Pancreas (tissue), 10 donors: Measurements from ENCODE around the gene DTNBP1. TPM values are rescaled to one million over a fixed set of nuclear protein-coding genes. Genes with fewer than 3 reads are reported as not detected.

ENCODE experiments used
- ATAC-seq, 4 donors: fragments of 200-7000 bp; cut with Tn5 transposase; one replicate each; pipeline versions ENCODE4 v1.8.0 to v1.9.1; 2020; ENCODE audit warnings: mild to moderate bottlenecking in 4 of 4, moderate library complexity in 4 of 4
- DNase-seq, 6 donors: peaks; one replicate each; pipeline ENCODE4 v3.0.0-alpha.2; 2020
- FAIRE-seq: peaks from 2 replicates; lab custom pipeline; 2012; peaks lifted over from hg19 to GRCh38; lab: Jason Lieb, UNC
- H3K27ac ChIP-seq, 4 donors: fragments of 200-600 bp; sonication (generic); 1 replicate in 3 of 4; 2 replicates in 1 of 4; pipeline versions ENCODE4 v1.5.0 to v1.8.0; 2020
- H3K27me3 ChIP-seq, 4 donors: fragments of 200-600 bp; one replicate each; pipeline ENCODE4 v1.8.0; 2021
- H3K36me3 ChIP-seq, 3 donors: fragments of 200-600 bp; sonication (generic) in 1 of 3; one replicate each; pipeline versions ENCODE4 v1.5.0 to v1.8.0; 2020 to 2021
- H3K4me1 ChIP-seq, 3 donors: fragments of 200-600 bp; one replicate each; pipeline ENCODE4 v1.8.0; 2021
- H3K4me3 ChIP-seq, 4 donors: fragments of 200-600 bp; sonication (generic) in 2 of 4; one replicate each; pipeline versions ENCODE4 v1.5.0 to v1.8.0; 2020 to 2021
- H3K9me3 ChIP-seq, 4 donors: fragments of 200-600 bp; one replicate each; pipeline ENCODE4 v1.8.0; 2021
- WGBS, 2 donors: extraction: QIAGEN DNeasy Blood & Tissue Kit; methylation state at CpG; one replicate each; pipeline ENCODE4 v1.1.7; 2013; 5-methylcytosine and 5-hydroxymethylcytosine counted together
- intact Hi-C, 3 donors: fragments of 100-400 bp; cut with DNase I; formaldehyde crosslinking; loops; one replicate each; pipeline versions ENCODE4 v1.11.1 to v1.14.2; 2022
- polyA plus RNA-seq, 2 donors: library from polyadenylated mRNA; stranded (reverse); fragments of 200-250 nt; gene quantifications; one replicate each; pipeline ENCODE4 v1.2.3, GENCODE V29; 2013
- total RNA-seq, 6 donors: library from RNA; stranded (reverse); fragmentation: NEBNext Ultra II Directional in 4 of 6; extraction: Animal tissue kit (Norgen Biotek cat#: 25700) in 4 of 6; gene quantifications; one replicate each; pipeline versions ENCODE4 v1.2.1 to v1.2.4, GENCODE V29; 2021 to 2023
- TF ChIP-seq, protein P1 (sequence below), 4 donors: fragments of 200-600 bp; sonication (generic) in 3 of 4; IDR thresholded peaks; one replicate each; pipeline versions ENCODE4 v1.5.0 to v1.8.0; 2021; ENCODE audit warnings: antibody characterized with exemption in 4 of 4
- donor health status: healthy with polysubstance abuse.
- donor health status: DM: no; HTN: no; CAD: no; lungs with moderate emphysema.
- donor health status: DM: no; HTN: no; CAD: no.
- donor health status: control.
- donor health status: control.
- donor health status: Bipolar disorder and iron deficiency.
- donor health status: DM: yes; HTN: yes; CAD: no.
- donor health status: DM: no; HTN: no; CAD: no.
- donor health status: DM: no; HTN: no; CAD: no.
- donor health status: DM: yes; HTN: yes; CAD: no.

Gene DTNBP1
- total and polyA plus RNA-seq, 8 donors, result 6.5 to 11.5 (median 8.0) TPM

DNA sequence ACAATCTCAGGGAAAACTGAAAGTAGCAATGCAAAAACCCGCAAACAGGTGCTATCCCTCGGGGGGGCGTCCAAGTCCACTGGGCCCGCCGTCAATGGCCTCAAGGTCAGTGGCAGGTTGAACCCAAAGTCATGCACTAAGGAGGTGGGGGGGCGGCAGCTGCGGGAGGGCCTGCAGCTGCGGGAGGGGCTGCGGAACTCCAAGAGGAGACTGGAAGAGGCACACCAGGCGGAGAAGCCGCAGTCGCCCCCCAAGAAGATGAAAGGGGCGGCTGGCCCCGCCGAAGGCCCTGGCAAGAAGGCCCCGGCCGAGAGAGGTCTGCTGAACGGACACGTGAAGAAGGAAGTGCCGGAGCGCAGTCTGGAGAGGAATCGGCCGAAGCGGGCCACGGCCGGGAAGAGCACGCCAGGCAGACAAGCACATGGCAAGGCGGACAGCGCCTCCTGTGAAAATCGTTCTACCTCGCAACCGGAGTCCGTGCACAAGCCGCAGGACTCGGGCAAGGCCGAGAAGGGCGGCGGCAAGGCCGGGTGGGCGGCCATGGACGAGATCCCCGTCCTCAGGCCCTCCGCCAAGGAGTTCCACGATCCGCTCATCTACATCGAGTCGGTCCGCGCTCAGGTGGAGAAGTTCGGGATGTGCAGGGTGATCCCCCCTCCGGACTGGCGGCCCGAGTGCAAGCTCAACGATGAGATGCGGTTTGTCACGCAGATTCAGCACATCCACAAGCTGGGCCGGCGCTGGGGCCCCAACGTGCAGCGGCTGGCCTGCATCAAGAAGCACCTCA lies 166.3 kb downstream of the DTNBP1 start:
- Histone ChIP-seq H3K9me3 (no peaks in the 10 kb centered on the region), H3K4me3 (no peak overlapping the region), H3K36me3 (peaks cover 0 to 15% (median 0%) of the 10 kb centered on the region in 3 donors), H3K27me3 (no peaks in the 10 kb centered on the region), H3K4me1 (peaks cover 0 to 4% (median 3%) of the 10 kb centered on the region in 3 donors), H3K27ac (no peak overlapping the region)
- intact Hi-C loops, result no loop called here
- TF ChIP-seq, protein P1, sequence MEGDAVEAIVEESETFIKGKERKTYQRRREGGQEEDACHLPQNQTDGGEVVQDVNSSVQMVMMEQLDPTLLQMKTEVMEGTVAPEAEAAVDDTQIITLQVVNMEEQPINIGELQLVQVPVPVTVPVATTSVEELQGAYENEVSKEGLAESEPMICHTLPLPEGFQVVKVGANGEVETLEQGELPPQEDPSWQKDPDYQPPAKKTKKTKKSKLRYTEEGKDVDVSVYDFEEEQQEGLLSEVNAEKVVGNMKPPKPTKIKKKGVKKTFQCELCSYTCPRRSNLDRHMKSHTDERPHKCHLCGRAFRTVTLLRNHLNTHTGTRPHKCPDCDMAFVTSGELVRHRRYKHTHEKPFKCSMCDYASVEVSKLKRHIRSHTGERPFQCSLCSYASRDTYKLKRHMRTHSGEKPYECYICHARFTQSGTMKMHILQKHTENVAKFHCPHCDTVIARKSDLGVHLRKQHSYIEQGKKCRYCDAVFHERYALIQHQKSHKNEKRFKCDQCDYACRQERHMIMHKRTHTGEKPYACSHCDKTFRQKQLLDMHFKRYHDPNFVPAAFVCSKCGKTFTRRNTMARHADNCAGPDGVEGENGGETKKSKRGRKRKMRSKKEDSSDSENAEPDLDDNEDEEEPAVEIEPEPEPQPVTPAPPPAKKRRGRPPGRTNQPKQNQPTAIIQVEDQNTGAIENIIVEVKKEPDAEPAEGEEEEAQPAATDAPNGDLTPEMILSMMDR (IDR thresholded peaks at IDR 0.05), result no peak
- FAIRE-seq (no peak), DNase-seq (peak in 2 of 6 donors; percentile 12 to 61), ATAC-seq (no peak)
- WGBS, 2 donors, result 95 to 97% methylated on average over 60 of the region's 60 CpGs

DNA sequence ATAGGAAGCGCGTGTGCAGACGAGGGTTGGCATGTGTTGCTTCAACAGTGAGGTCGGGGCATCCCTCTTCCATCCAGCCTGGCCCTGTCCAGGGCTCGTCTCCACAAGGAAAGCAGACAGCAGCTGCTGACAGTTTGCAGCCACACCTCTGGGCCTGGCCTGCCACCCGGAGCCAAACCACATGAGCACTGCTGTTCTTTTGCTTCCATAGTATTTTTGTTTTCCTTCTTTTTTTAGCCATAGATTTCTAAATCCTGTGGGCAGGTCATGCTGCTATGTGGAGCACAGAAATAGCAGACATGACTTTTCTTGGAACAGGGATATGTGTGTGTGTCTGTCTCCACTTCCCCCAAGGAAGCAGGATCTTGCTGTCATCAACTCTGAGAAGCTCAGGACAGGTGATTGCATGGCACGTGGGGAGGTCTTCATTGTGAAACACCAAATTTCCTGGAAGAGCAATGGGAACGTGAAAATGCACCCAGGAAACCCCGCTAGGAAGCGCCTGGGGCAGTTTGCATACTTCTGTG lies 167.4 kb downstream of the DTNBP1 start:
- DNase-seq, result peak in 2 of 6 donors; percentile 14 to 41
- FAIRE-seq, result no peak
- ATAC-seq, result no peak
- TF ChIP-seq, protein P1 (IDR thresholded peaks at IDR 0.05), result no peak
- Histone ChIP-seq H3K4me1 (peaks cover 0 to 4% (median 4%) of the 10 kb centered on the region in 3 donors), H3K27ac (no peak overlapping the region), H3K27me3 (no peaks in the 10 kb centered on the region), H3K9me3 (no peaks in the 10 kb centered on the region), H3K4me3 (no peak overlapping the region), H3K36me3 (peaks cover 0 to 7% (median 0%) of the 10 kb centered on the region in 3 donors)
- WGBS, 2 donors, result 86 to 94% methylated on average over 10 of the region's 10 CpGs
- intact Hi-C loops, result no loop called here

DNA sequence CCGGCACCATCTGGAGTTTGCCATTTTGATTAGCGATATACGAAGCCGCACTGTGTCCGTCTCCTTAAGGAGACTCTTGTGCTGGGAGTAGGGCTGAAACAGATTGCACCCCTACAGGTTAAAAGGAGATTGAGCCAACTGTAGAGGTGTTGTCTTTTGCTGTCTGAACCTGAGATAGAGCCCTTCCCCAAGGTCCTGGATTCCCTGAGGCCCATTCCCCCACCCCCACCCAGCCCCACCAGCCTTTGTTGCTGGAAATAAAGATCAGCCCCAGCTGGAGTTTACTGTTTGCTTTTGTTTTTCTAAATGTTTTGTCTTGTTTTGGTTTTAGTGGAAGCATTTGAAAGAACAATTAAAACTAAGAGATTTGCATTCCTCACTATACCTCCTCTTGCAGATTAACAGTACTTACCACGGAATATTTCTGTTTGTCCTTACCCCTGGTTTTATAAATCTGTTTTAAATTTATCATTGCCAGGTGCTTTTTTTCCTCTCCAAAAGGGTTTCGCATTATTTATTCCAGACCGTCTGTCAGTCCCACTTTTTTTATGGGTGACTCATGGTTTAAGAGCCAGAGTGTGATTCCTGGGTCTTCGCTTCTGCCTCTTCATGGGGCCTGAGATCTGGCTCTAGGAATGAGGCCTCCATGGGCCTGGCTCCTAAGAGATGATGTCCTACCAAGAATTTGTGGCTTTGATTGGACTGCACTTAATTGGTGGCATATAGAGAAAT lies 169.2 kb downstream of the DTNBP1 start:
- FAIRE-seq (no peak), DNase-seq (no peak), ATAC-seq (no peak)
- H3K4me3 ChIP-seq, result no peak overlapping the region
- intact Hi-C loops, result no loop called here
- TF ChIP-seq, protein P1 (IDR thresholded peaks at IDR 0.05), result no peak
- no peaks in the 10 kb centered on the region for H3K9me3 ChIP-seq
- 90 to 91% methylated on average over 9 of the region's 9 CpGs for WGBS, 2 donors
- H3K27ac ChIP-seq, result no peak overlapping the region
- H3K4me1 ChIP-seq, result peaks cover 0 to 4% (median 4%) of the 10 kb centered on the region in 3 donors
- peaks cover 0 to 7% (median 0%) of the 10 kb centered on the region in 3 donors for H3K36me3 ChIP-seq
- H3K27me3 ChIP-seq, result no peaks in the 10 kb centered on the region

DNA sequence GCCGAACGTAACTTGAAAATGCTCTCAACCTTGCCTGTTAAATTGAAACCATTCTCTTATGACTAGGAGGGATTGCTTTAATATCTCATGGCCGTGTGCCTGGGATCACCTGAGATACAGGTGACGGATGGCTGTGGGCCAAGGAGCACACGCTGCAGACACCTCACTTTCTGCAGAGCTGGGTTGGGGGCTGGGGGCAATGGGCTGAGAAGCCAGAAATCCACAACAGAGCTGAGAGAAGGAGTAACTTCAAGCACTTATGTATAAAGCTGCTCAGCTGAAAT lies 170.9 kb downstream of the DTNBP1 start:
- intact Hi-C loops, result no loop called here
- peaks cover 0 to 15% (median 0%) of the 10 kb centered on the region in 3 donors for H3K36me3 ChIP-seq
- FAIRE-seq (no peak), DNase-seq (no peak), ATAC-seq (peak in 3 of 4 donors; percentile 14 to 51 (median 29))
- no peak overlapping the region for H3K4me3 ChIP-seq
- no peaks in the 10 kb centered on the region for H3K27me3 ChIP-seq
- H3K4me1 ChIP-seq, result peaks cover 0 to 4% (median 4%) of the 10 kb centered on the region in 3 donors
- TF ChIP-seq, protein P1 (IDR thresholded peaks at IDR 0.05), result no peak
- 50 to 52% methylated on average over 5 of the region's 5 CpGs for WGBS, 2 donors
- H3K9me3 ChIP-seq, result no peaks in the 10 kb centered on the region
- H3K27ac ChIP-seq, result no peak overlapping the region
